GM18508 (cell line): ENCODE measurements around the gene MRPL19.
A peak's percentile ranks its signal among the peaks of the same experiment; 100 is the strongest.

Experiments
- ATAC-seq: cut with Tn5 transposase; IDR thresholded peaks from one replicate; pipeline ENCODE4 v1.9.1; 2021; ENCODE audit warnings: moderate number of reproducible peaks; ENCODE audit not compliant: insufficient read depth, unreplicated experiment

The MRPL19 gene

GRCh38 chr2:75614162-75614651 is 32.4 kb upstream of the MRPL19 start:
- ATAC-seq = no peak

GRCh38 chr2:75616406-75616805 is 30.2 kb upstream of the MRPL19 start:
- no peak for ATAC-seq

GRCh38 chr2:75616933-75617332 is 29.6 kb upstream of the MRPL19 start:
- ATAC-seq = no peak

- no peak for ATAC-seq
Observed at GRCh38 chr2:75619956-75620740, 26.4 kb upstream of the MRPL19 start.

- no peak for ATAC-seq
Observed at GRCh38 chr2:75621228-75621627, 25.4 kb upstream of the MRPL19 start.

- ATAC-seq = no peak
Observed at GRCh38 chr2:75622500-75622899, 24.1 kb upstream of the MRPL19 start.

GRCh38 chr2:75622929-75623328 is 23.7 kb upstream of the MRPL19 start:
- ATAC-seq = no peak

DNA sequence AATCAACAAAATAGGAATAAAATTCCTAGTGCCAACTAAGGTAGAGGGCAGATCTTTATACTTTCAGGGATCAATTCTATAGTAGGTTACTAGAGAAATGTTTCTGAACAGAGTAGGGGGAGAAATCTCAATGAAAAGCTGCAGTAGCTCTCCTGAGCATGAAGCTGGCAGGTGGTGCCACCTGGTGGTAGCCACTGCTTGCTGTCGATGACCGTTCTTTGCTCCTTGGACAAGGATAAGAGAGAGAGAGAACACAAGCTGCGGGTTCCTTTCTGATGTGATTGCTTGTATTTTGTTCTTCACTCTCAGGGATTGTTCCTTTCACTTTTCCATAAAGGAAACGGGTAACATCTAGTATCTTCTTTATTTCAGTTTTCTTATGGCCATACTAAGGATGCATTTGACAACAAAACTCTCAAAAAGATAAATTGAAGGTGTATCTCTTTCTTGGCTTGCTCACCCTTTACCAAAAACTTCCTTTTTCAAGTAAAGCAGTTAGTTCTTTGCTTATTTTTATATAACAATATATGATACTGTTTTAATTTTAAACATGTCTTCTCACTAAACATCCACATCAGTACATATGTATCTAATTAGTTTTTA is 18.6 kb upstream of the MRPL19 start:
- ATAC-seq = peak; percentile 90

DNA sequence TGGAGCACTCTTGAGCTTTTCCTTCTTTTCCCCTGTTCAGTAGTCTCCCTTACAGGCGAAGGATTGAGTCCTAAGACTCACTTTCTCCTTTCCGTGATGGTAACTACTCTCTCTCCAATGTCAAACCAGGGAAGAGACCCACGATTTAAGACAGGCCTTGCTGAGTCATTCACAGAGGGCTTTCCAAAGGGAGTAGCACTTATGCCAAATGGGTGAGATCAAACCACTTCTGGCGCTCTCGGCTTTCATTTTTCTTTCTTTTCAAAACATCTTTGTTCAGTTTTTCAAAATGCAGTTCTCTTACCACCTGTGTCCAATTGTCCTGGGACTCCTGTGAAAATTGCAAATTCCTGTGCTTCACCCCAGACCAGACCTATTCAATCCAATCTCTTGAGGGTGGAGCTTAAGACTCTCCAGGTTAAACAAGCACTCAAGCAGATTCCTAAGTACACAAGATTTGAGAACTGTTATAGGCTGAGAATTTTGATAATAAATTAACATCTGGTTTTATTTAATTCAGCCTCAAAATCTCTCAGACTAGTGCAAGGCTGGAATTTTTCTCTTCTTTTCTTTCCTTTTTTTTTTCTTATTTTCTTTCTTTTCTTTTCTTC is 14.4 kb upstream of the MRPL19 start:
- ATAC-seq = no peak

DNA sequence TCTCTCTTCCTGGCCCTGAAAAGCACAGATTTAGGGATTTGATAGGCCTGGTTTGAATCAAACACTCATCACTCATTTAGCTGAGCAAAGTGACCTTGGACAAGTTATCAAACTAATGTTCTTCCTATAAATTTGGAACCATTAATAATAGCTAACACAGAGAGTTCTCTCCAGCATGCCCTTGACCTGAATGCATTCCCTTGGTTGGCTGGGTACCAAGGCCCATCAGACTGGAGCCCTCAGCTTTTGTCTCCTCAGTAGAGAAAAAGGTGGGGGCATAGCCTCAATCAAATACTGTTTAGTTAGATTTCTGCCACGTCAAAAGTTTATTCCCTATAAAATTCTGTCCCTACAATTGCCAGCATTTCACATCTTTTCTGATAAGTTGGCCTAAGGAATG is 13.8 kb upstream of the MRPL19 start:
- ATAC-seq = no peak

- no peak for ATAC-seq
Observed at GRCh38 chr2:75633620-75634019, 13.0 kb upstream of the MRPL19 start.

DNA sequence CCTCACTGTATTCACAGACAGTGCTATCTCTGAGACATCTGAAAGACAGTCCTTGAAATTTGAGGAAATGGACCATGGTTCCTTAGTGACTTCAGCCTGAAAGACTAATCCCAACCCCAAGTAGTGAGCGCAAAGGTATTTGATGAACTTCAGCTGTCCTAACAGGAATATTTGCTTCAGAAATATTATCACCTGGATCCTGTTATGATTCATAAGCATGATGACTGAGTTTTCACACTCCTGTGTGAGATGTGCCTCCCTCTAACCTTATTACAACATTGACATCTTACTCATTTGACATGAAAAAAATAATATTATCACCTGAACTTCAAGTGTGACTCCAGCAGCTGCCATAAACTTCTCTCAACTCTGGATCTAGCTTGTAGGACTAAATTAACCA is 11.6 kb upstream of the MRPL19 start:
- no peak for ATAC-seq

- ATAC-seq = no peak
Observed at GRCh38 chr2:75637568-75637967, 9.0 kb upstream of the MRPL19 start.

- ATAC-seq = peak; percentile 90
Observed at GRCh38 chr2:75640621-75641121, 5.9 kb upstream of the MRPL19 start.

DNA sequence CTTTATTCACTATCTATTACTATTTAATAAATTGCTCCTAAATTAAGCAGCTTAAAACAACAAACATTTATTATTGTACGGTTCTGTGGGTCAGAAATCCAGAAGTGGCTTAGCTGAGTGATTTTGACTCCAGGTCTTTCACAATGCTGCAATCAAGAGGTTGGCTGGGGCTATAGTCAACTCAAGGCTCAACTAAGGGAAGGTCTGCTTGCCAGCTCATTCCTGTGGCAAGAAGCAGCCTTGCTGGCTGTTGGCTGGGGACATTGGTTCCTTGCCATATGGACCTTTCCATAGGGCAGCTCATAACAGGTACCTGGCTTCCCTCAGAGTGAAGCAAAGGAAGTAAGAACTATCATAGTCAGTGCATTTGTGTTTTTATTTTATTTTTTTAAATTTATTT is 5.0 kb upstream of the MRPL19 start:
- no peak for ATAC-seq

- ATAC-seq = no peak
Observed at GRCh38 chr2:75643980-75644379, 2.6 kb upstream of the MRPL19 start.

DNA sequence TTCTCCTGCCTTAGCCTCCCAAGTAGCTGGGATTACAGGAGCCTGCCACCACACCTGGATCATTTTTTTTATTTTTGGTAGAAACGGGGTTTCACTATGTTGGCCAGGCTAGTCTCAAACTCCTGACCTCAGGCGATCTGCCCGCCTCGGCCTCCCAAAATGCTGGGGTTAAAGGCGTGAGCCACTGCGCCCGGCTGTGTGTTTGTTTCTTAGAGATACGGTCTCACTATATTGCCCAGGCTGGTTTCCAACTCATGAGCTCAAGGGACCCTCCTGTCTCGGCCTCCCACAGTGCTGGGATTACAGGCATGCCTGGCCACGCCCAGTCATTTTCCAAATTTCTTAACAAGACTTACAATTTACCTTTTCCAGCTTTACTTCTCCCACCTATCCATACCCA is 940 bp upstream of the MRPL19 start:
- no peak for ATAC-seq

DNA sequence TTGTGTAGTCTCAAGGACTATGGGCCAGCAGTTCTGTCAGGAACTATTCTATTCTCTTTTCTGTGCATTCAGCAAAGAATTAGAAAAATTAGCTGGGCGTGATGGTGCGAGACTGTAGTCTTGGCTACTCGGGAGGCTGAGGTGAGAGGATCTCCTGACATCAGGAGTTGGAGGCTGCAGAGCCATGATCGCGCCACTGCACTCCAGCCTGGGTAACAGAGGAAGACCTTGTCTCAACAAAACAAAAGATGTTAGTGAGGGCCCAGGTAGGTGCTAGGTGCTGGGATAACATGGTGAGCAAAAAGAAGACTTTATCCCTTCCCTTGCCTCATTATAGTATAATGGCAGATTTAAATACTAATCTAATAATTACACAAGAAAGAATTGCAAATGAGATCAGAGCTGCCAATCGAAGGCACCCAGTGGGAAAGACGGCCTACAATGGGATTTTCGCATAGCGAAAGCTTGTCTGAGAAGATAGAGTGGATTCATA is 447 bp upstream of the MRPL19 start:
- no peak for ATAC-seq

GRCh38 chr2:75647771-75648170 is 1.2 kb downstream of the MRPL19 start:
- ATAC-seq = no peak

GRCh38 chr2:75654012-75654411 is 7.4 kb downstream of the MRPL19 start:
- ATAC-seq = no peak

DNA sequence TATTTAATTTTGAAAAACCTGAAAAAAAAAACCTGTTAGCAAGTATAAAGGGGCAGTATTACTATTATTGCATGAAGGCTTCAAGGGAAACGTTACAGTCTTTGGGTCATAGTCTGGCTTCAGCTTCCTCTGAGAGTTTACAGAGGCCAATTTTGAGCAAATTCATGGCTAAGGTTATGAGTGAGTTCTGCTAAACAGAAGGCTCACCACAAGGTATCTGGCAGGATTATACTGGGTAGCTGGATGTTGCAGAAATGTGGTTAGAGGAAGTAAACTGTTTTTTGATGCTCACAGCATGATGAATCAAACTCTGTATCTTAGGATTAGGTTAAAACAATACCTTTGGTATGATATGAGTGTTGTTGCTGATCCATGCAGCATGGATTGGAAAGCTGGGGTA is 9.3 kb downstream of the MRPL19 start:
- ATAC-seq = no peak
